ENCODE measurements around the gene DIPK1C. TPM values are rescaled to one million over a fixed set of nuclear protein-coding genes. Genes with fewer than 3 reads are reported as not detected.

Gene DIPK1C
- total and polyA plus RNA-seq, 10 of the 15 experiments (the other 5 are each of a cell fraction or from before 2014, with no cell fraction given), result not detected

DNA sequence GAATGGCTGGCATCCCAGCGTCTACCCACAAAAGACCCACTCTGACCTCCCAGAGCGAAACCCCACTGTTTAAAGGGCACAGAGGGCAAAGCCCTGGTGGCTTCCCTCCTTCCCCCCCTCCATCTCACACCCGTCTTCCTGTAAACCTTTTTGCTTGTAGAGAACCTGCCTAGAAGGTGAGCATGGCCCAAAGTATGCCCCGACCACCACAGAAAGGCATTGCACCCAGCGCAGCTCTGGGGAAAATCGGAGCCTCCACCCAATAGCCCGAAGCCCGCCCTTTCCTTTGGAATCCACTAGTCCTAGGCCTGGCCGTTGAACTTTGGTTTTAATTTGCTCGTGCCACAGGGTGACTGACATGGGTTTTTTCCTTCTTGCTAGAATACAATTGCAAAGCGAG is 22.6 kb downstream of the DIPK1C start (continued):
- no peak for TF ChIP-seq CHD4 (IDR thresholded peaks at IDR 0.05)
- no peak for TF ChIP-seq RCOR1 (conservative IDR thresholded peaks at IDR 0.05; ENCODE audit: low read depth, low read length)
- TF ChIP-seq SRF (IDR thresholded peaks at IDR 0.05; ENCODE audit: low read depth in 2 of 2, low read length in 2 of 2), result no peak
- TF ChIP-seq YBX1 (IDR thresholded peaks at IDR 0.05), result no peak
- no peak for TF ChIP-seq CHD2 (IDR thresholded peaks at IDR 0.05; ENCODE audit: borderline replicate concordance, low read depth, low read length)
- TF ChIP-seq NRF1 (conservative IDR thresholded peaks at IDR 0.05; ENCODE audit: low read depth, low read length), result no peak
- TF ChIP-seq KDM1A (IDR thresholded peaks at IDR 0.05; ENCODE audit: borderline replicate concordance), result no peak
- no peak for TF ChIP-seq ZNF384 (IDR thresholded peaks at IDR 0.05; ENCODE audit: borderline replicate concordance, low read depth, low read length)
- TF ChIP-seq, protein P1, sequence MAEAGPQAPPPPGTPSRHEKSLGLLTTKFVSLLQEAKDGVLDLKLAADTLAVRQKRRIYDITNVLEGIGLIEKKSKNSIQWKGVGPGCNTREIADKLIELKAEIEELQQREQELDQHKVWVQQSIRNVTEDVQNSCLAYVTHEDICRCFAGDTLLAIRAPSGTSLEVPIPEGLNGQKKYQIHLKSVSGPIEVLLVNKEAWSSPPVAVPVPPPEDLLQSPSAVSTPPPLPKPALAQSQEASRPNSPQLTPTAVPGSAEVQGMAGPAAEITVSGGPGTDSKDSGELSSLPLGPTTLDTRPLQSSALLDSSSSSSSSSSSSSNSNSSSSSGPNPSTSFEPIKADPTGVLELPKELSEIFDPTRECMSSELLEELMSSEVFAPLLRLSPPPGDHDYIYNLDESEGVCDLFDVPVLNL (IDR thresholded peaks at IDR 0.05; ENCODE audit: low read depth, low read length), result no peak
- TF ChIP-seq SMARCA5 (IDR thresholded peaks at IDR 0.05), result no peak
- TF ChIP-seq SMAD1 (IDR thresholded peaks at IDR 0.05; ENCODE audit: low read depth, partially characterized antibody), result no peak
- TF ChIP-seq, protein P2, sequence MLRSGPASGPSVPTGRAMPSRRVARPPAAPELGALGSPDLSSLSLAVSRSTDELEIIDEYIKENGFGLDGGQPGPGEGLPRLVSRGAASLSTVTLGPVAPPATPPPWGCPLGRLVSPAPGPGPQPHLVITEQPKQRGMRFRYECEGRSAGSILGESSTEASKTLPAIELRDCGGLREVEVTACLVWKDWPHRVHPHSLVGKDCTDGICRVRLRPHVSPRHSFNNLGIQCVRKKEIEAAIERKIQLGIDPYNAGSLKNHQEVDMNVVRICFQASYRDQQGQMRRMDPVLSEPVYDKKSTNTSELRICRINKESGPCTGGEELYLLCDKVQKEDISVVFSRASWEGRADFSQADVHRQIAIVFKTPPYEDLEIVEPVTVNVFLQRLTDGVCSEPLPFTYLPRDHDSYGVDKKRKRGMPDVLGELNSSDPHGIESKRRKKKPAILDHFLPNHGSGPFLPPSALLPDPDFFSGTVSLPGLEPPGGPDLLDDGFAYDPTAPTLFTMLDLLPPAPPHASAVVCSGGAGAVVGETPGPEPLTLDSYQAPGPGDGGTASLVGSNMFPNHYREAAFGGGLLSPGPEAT (IDR thresholded peaks at IDR 0.05; ENCODE audit: low read depth), result no peak
